ENCODE data around the gene IRAK1. TPM values are rescaled to one million over a fixed set of nuclear protein-coding genes. Genes with fewer than 3 reads are reported as not detected.

Gene IRAK1
- total RNA-seq, 1 experiment from 2014 or later: 92.3 TPM

DNA sequence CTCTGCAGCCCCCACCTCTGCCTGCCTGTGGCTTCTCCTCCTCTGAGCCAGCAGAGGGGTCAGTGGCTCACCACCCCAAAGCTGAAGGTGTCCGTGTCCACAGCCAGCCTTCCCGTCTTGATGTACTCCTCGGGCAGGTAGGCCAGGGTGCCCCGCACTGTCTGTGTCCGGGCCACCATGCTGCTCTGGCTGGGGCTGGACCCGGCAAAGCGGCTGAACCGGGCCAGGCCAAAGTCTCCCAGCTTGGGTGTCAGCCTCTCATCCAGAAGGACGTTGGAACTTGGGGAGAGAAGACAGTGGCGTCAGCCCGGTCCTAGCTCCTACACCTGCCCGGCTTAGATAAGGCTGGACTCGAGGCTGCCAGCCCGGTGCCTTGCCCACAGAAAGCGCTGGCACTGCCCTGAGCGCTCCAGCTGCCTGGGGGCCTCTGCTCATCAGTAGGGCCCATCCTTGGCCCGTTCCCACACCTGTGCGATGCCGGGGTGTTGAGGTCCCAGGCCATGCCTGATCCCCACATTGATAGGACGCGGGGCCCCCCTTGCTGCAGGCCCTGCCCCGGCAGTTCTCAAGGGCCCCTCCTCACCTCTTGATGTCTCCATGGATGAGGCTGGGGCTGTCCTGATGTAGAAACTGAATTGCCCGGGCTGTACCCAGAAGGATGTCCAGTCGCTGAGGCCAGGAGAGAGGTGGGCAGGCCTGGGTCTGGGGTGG lies 3.2 kb downstream of the IRAK1 start:
- peaks cover 2 to 5% of the 10 kb centered on the region in 2 experiments; a peak in 1 of 4 replicates for H3K36me3 ChIP-seq (ENCODE audit: control insufficient read depth in 1 of 2, insufficient read depth in 2 of 2, low read length in 2 of 2)
- no peaks in the 10 kb centered on the region for H3K9me3 ChIP-seq (ENCODE audit: control insufficient read depth in 1 of 2, insufficient read depth in 1 of 2, low read depth in 1 of 2, low read length in 2 of 2)
- no peaks in the 10 kb centered on the region for H3K27me3 ChIP-seq (ENCODE audit: insufficient read depth, low read length)
- no peak overlapping the region for H3K9ac ChIP-seq (ENCODE audit: low read length)
- H3K4me3 ChIP-seq (replicated peaks in 1 of 2; ENCODE audit: low read depth in 1 of 2, low read length in 2 of 2): no peak overlapping the region
- H3K4me1 ChIP-seq (ENCODE audit: control insufficient read depth in 1 of 2, insufficient read depth in 2 of 2, low read length in 2 of 2): peaks cover 7 to 18% of the 10 kb centered on the region in 2 experiments
- DNase-seq (ENCODE audit: low read depth, low spot score): no peak
- no peak overlapping the region for H2AFZ ChIP-seq (ENCODE audit: low read depth, low read length, poor library complexity, severe bottlenecking)
- POLR2A ChIA-PET: no interaction called here
- ATAC-seq: no peak
- H3K27ac ChIP-seq (ENCODE audit: low read depth, low read length): no peak overlapping the region
- no peaks in the 10 kb centered on the region for H3K9me2 ChIP-seq (ENCODE audit: insufficient read depth)
- CTCF ChIA-PET: no interaction called here
- RAD21 ChIA-PET (ENCODE audit: low non-redundant PET in 1 of 2, low total read pairs in 2 of 2, uncharacterized antibody in 2 of 2, unreplicated experiment in 2 of 2): no interaction called here
- no TSS peak for BruUV-seq (replicated peaks)
- TF ChIP-seq EZH2phosphoT487 (IDR thresholded peaks at IDR 0.05; ENCODE audit: borderline replicate concordance) (no peak), CEBPB (IDR thresholded peaks at IDR 0.05; ENCODE audit: low read depth) (no peak), ELF1 (IDR thresholded peaks at IDR 0.05; ENCODE audit: borderline replicate concordance, low read depth) (no peak), POLR2A (IDR thresholded peaks at IDR 0.05; ENCODE audit: borderline replicate concordance, extremely low read depth, insufficient read depth, insufficient read length) (no peak)
- H3K4me2 ChIP-seq (ENCODE audit: low read length): no peak overlapping the region
- no peaks in the 10 kb centered on the region for H4K20me1 ChIP-seq (ENCODE audit: insufficient read depth)
- peaks cover 42% of the 10 kb centered on the region for H3K79me2 ChIP-seq (ENCODE audit: insufficient read depth, low read length)
- intact Hi-C loops (cut with micrococcal nuclease): no loop called here

DNA sequence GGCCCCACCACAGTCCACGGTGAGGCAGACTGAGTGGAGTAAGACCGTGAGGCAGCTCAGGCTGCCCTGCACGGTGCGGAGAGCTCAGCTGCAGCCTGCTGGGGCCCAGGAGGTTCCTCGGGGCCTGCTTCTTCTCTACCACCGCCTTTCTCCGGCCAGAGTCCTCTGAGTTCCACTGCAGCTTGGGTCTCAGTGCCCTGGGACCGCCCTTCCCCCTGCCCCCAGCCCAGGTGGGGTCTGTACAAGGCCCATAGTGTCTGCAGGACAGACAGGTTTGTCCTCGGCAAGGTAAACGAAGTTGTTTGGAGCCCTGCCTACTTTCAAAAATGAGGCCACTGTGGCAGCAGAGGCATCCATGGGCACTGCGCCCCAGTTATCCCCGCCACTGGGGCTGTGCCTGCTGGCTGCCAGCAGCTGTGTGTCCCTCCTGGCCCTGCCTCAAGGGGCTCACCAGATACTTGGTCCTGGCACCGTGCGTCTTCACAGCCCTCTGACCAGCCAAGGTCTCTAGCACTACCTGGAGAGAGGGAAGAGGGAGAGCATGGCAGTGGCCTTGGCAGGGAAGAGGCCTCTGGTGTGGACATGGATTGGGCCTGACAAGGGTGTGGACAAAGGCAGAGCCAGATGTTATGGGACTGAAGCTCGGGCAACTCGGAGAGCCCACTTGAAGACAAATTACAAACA lies 4.0 kb downstream of the IRAK1 start:
- intact Hi-C loops (cut with micrococcal nuclease): no loop called here
- ATAC-seq (no peak), DNase-seq (ENCODE audit: low read depth, low spot score) (no peak)
- H3K9me2 ChIP-seq (ENCODE audit: insufficient read depth): no peaks in the 10 kb centered on the region
- H3K79me2 ChIP-seq (ENCODE audit: insufficient read depth, low read length): peaks cover 39% of the 10 kb centered on the region
- H3K4me3 ChIP-seq (replicated peaks in 1 of 2; ENCODE audit: low read depth in 1 of 2, low read length in 2 of 2): no peak overlapping the region
- RAD21 ChIA-PET (ENCODE audit: low non-redundant PET in 1 of 2, low total read pairs in 2 of 2, uncharacterized antibody in 2 of 2, unreplicated experiment in 2 of 2): no interaction called here
- H3K4me2 ChIP-seq (ENCODE audit: low read length): no peak overlapping the region
- H4K20me1 ChIP-seq (ENCODE audit: insufficient read depth): no peaks in the 10 kb centered on the region
- no TSS peak for BruUV-seq (replicated peaks)
- no peaks in the 10 kb centered on the region for H3K9me3 ChIP-seq (ENCODE audit: control insufficient read depth in 1 of 2, insufficient read depth in 1 of 2, low read depth in 1 of 2, low read length in 2 of 2)
- POLR2A ChIA-PET: no interaction called here
- H2AFZ ChIP-seq (ENCODE audit: low read depth, low read length, poor library complexity, severe bottlenecking): no peak overlapping the region
- peaks cover 0 to 11% of the 10 kb centered on the region in 2 experiments; a peak in 2 of 4 replicates for H3K4me1 ChIP-seq (ENCODE audit: control insufficient read depth in 1 of 2, insufficient read depth in 2 of 2, low read length in 2 of 2)
- no peak overlapping the region for H3K9ac ChIP-seq (ENCODE audit: low read length)
- CTCF ChIA-PET: no interaction called here
- no peak overlapping the region for H3K27ac ChIP-seq (ENCODE audit: low read depth, low read length)
- no peaks in the 10 kb centered on the region for H3K27me3 ChIP-seq (ENCODE audit: insufficient read depth, low read length)
- peaks cover 2 to 5% of the 10 kb centered on the region in 2 experiments; a peak in 1 of 4 replicates for H3K36me3 ChIP-seq (ENCODE audit: control insufficient read depth in 1 of 2, insufficient read depth in 2 of 2, low read length in 2 of 2)
- TF ChIP-seq ZNF274 (IDR thresholded peaks at IDR 0.05; ENCODE audit: low read depth, low read length) (no peak), ELF1 (IDR thresholded peaks at IDR 0.05; ENCODE audit: borderline replicate concordance, low read depth) (no peak), EGR1 (IDR thresholded peaks at IDR 0.05; ENCODE audit: low read depth) (no peak), CEBPB (IDR thresholded peaks at IDR 0.05; ENCODE audit: low read depth) (no peak), CBX3 (IDR thresholded peaks at IDR 0.05; ENCODE audit: low read depth) (no peak), EZH2 (IDR thresholded peaks at IDR 0.05) (no peak)
- TF ChIP-seq, protein P1, sequence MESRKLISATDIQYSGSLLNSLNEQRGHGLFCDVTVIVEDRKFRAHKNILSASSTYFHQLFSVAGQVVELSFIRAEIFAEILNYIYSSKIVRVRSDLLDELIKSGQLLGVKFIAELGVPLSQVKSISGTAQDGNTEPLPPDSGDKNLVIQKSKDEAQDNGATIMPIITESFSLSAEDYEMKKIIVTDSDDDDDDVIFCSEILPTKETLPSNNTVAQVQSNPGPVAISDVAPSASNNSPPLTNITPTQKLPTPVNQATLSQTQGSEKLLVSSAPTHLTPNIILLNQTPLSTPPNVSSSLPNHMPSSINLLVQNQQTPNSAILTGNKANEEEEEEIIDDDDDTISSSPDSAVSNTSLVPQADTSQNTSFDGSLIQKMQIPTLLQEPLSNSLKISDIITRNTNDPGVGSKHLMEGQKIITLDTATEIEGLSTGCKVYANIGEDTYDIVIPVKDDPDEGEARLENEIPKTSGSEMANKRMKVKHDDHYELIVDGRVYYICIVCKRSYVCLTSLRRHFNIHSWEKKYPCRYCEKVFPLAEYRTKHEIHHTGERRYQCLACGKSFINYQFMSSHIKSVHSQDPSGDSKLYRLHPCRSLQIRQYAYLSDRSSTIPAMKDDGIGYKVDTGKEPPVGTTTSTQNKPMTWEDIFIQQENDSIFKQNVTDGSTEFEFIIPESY (IDR thresholded peaks at IDR 0.05; ENCODE audit: extremely low read depth, insufficient replicate concordance, low read length): no peak
- TF ChIP-seq, protein P2, sequence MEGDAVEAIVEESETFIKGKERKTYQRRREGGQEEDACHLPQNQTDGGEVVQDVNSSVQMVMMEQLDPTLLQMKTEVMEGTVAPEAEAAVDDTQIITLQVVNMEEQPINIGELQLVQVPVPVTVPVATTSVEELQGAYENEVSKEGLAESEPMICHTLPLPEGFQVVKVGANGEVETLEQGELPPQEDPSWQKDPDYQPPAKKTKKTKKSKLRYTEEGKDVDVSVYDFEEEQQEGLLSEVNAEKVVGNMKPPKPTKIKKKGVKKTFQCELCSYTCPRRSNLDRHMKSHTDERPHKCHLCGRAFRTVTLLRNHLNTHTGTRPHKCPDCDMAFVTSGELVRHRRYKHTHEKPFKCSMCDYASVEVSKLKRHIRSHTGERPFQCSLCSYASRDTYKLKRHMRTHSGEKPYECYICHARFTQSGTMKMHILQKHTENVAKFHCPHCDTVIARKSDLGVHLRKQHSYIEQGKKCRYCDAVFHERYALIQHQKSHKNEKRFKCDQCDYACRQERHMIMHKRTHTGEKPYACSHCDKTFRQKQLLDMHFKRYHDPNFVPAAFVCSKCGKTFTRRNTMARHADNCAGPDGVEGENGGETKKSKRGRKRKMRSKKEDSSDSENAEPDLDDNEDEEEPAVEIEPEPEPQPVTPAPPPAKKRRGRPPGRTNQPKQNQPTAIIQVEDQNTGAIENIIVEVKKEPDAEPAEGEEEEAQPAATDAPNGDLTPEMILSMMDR (IDR thresholded peaks at IDR 0.05 in 2 of 3, conservative IDR thresholded peaks at IDR 0.05 in 1 of 3; ENCODE audit: borderline replicate concordance in 1 of 3, insufficient read depth in 1 of 3, low read depth in 2 of 3, low read length in 2 of 3): no peak
